Limb (tissue), 2 donors: ENCODE data around the gene ASTN2.

Experiments used
- DNase-seq, 2 donors: peaks; one replicate each; pipeline ENCODE4 v3.0.0-alpha.2; 2016; ENCODE audit errors: extremely low spot score in 2 of 2

The ASTN2 gene

DNA sequence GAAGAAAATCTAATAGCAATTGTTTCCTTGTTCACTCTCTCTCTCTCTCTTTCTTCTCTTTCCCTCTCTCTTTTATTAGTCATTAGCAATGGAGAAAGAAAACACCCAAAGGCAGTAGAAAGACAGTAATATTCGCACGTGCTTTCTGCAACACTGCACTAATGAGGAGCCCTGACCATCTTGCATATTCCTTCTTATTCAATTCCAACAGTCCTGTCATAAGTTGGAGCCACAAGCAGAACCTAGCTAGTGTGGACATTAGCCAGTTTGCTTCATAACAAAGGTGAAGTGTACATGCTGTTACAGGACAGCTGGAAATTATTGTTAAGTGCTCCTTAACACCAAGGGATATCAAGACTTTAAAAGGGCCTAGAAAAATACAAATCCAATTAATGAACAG lies 664.3 kb downstream of the ASTN2 start:
- no peak for DNase-seq

DNA sequence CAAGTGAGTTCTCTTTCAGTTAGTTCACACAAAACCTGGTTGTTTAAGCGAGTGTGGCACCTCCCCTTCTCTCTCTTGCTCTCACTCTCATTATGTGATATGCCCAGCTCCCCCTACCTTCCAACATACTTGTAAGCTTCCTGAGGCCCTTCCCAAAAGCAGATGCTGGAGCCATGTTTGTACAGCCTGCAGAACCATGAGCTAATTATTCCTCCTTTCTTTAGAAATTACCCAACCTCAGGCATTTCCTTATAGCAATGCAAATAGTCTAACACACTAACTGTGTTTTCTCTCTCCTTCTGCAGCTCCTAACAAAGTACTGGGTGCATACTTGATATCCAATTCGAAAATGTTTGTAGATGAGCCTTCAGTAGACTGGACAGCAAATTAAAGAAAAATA lies 665.1 kb downstream of the ASTN2 start:
- DNase-seq, result no peak

DNA sequence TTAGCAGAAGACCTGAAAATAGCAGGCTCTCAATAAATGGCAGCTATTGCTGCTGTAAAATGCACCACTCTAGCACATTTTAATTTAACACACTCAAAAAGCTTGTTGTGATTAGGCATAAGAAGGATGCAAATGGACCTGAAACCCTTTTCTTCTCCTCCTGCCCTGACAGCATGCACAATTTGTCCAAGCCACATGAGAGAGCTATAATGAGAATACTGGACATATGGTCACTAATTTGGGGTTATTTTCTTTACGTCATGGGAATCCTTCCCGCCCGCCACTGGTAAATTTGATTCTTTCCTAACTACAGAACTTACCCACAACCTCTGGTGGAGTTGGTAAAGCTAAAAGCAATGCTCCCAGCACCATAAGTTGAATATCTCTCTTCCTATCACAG lies 665.7 kb downstream of the ASTN2 start:
- DNase-seq, result no peak

DNA sequence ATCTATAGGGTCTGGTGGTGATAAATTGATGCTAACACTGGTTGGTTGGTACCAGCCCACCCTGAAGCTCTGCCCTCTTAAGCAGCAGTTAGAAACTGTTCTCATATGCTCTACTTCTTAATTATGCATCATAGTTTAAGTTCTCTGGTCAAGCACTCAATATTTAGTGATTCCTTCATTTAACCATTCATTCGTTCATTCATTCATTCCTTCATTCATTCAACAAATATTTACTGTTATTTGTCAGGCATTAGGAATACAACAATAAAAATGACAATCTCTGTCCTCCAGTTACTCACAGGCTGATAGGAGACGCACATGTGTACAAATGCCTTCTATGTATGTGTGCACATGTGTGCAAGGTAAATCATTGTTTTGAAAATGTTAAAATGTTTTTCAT lies 673.1 kb downstream of the ASTN2 start:
- DNase-seq, result no peak

DNA sequence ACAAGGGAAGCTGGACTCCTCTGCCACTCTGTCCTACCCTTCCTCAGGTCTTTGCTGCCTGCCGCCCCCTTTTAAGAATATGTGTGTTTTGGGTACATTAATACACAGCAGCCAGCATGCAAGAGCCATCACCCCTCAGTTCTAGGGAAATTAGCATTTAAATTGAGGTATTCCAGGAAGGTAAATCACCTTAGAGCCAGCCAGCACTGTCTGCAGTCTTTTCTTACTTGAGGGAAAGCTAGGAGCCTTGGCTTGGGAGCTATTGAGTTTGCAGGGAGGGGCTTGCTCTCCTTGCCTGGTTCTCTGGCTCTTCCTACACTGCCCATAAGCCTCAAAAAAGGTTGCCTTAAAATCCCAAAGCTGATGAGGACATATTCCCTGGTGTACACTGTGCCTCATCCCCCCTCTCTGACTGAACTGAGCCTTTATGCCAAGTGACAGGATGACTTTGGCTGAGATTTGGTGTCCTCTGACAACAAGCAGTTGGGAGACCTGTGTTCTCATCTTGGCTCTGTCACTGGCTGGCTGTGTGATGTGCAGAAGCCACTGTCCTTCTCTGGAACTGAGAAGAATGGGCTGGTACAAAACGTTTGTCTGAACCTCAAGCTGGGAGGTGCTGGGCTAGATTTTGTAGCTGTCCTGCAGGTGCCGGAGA lies 673.6 kb downstream of the ASTN2 start:
- DNase-seq, result no peak

DNA sequence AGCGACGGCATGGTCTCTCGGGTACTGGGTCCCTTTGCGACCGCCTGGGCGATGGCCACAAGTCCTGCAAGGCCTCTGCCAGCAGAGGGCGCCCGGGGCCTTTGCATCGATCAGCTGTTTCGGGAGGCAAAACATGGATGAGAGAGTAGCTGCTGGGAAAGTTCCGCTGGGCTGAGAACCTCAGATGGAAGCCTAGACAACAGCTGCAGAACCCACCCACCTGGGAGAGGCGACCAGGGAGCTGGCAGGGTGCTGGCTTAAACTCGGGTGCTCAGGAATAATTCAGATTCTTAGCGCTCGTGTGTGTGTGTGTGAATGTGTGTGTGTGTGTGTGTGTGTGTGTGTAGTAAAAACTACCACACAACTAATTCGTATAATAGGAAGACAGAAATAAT lies 677.7 kb downstream of the ASTN2 start:
- peak; percentile 29 to 85 for DNase-seq

DNA sequence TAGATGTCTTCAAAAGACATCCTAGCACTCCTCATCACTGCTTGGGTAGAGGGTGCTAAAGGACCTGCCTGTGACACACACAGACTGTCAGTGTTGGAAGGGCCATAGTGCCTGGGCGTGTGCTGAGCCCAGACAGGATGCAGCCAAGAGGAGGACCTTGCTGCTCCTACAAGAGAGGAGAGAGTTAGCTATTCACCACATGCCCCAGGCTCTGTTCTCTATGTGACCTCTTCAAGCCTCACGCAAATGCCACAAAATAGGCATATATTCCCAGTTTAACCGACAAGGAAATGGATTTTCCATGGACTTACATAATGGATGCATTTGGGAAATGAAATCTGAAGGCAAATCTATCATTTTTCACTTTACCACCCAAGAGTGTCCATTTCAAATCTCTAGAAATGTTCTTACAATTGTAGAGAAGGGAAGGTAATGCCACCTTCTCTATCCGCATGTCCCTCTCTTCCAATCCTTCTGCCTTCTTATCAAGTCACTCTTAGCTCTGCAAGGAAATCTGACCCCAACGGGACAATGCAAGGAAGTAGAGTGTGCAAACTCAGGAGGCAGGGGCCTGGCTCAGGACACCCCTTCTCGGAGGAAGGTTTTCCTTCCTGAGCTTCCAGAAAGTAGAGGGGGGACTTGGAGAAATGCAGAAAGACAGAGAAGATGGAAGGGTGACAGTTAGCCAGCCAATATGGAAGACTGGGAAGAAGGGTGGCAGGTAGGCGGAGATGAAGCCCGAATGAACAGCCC lies 678.3 kb downstream of the ASTN2 start:
- no peak for DNase-seq

DNA sequence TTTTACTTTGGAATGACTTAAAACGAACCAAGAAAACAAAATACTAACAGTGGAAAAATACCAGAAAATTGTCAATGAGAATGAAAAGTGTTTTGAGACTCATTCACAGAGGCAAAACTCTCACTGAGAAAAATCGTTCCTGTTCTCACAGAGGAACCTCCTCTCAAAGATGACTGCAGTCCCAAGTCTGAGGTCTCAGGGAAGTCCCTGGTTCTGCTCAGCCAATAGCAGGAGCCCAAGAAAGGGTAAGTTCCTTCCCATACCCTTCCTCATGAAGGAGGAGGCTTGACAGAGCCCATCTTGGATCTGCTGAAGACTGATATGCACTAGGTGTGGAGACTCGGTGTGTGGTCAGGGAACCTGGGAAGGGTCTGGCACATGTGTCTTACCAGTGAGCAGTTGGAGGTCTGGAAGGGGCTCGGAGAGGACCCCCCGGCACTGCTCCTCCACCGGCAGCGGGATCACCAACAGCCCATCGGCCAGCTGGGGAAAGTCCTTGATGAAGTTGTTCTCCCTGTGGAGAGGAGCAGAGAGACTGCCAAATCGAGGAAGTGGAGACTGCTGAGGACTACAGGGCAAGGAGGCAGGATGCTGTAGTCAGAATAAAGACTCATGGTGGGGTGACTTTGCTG lies 681.7 kb downstream of the ASTN2 start:
- DNase-seq, result no peak

DNA sequence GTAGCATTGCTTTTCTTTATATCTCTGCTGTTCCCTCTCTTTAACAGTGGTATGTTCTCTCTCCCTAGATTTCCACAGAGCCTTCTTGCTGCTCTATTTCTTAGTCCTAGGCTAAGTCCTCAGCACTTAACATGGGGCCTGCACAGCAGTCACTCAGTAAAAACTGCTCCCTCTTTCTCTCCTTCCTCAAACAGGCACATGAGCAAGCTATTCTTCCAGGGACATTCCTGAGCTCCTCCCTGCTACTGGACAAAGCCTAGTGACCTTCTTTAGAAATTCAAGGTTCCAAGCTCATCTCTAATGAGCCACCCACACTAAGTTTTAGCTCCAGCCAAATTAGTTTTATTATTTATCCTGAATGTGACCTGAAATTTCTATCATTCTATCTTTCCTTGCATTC lies 688.3 kb downstream of the ASTN2 start:
- DNase-seq, result no peak

DNA sequence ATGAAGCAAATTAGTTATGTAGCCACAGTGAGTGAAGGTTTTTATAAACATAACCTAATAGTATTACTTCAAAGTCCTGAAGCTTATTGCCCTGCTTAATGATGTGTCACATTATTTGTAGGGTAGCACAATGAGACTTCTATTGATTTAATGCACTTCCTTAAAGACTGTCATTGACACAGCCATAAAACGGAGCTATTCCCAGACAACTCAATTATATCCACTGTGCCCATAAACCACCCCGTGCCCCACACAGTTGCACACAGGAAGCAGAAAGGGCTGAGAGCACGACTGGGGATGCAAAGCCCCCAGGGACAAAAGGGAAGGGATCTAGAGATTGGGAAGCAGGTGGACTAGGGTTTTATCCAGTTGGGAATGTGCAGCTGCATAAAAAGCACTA lies 690.7 kb downstream of the ASTN2 start:
- no peak for DNase-seq

DNA sequence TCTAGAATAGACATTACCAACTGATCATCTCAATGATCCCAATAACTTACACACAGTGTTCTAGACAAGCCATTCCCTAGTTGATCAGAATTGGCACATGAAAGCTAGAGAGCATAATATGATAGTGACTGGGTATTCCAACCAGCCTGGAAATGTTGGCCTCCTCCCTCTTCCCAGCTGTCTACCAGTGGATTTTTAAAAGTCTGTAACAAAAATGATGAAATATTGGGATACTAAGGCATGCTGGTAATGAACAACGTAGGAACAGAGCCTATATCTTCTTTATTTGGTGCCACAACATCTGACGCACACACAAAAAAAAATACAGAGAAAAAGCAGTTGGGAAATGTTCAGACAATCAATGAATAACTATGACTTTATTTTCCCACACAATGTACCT lies 692.9 kb downstream of the ASTN2 start:
- no peak for DNase-seq

DNA sequence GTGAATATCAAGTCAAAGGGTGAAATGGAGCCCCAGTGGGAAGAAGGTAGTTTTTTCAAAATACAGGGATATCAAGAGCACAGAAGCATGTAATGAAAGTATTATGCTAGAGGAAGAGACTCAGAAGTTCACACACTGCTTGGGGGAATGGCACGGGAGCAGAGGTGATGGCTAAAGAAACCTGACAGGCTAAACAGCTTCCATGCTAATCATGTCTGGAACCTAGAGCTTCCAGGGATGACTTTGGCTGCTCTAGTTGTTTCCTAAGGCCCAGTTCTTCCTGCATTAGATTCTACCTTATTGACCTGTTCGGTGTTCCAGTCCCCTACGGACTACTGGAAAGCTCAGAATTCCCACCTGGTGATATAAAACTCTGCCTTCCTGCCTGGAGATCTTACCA lies 693.4 kb downstream of the ASTN2 start:
- no peak for DNase-seq

DNA sequence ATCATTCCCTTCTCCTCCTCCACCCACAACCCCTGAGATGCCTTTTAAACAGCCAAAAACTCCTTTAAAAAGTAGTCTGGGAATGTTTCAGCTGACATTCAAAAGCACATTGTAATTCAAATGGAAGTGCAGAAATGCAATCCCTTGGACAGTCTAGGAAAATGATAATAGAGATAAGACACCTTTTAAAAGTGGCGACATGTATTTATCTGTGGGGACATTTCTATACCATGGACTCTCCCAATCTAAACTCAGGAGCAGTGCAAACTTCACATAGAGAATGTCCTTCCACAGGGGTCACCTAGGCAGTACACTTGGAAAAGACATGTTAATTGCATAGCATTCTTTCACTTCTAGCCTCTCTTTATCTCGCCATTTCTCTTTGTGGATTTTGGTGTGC lies 694.7 kb downstream of the ASTN2 start:
- DNase-seq, result no peak

DNA sequence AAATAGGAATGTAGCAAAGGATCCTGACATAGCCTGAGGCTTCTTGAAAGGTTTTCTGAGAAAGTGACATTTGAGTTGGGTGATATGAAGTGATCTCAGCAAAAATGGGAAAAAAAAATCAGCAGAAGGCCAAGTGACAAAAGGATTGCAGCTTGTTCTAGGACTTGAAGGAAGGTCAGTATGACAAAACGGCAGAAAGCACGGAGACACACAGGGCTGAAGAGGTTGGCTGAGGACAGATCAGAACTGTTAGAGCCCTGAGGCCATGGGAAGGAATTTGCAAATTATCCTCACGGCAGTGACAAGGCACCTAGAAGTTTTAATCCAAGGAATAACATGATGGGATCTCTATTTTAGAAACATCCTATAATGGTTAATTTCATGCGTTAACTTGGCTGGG lies 696.7 kb downstream of the ASTN2 start:
- DNase-seq, result no peak

DNA sequence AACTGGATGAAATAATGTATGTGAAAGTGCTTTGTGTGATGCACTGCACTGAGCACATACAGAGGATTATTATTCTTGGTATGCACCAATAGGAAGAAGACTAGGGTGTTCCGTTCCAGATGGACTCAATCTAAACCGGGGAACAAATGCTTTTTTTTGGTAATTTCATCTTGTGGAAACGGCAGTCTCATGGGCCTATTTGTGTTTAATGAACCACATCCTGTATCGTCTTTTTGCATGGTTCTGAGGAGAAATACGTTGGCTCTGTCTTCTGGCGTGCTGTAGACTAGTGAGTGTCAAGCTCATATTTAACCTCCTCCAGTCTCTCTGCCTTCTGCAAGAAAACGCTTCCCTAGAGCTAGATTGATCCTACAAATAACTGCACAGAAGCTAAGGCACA lies 697.7 kb downstream of the ASTN2 start:
- peak in 1 of 2 donors; percentile 73 for DNase-seq

DNA sequence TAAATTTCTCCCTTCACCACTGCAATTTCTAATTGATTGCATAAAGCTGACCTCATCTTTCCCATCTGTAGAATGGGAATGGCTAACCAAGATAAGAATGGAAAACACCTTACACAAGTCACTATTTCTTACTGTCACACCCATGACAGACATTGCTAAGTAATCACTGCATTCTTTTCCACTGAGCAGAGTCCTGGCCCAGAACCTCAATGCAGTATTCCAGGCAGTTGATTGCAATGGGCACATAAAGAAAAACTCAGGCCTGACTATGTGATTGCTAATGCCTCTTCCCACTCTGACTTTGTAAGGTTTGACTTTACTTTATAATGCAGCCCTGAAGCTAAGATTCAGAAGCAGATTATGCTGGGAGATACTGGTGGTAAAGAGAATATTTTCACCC lies 698.4 kb downstream of the ASTN2 start:
- DNase-seq, result no peak

DNA sequence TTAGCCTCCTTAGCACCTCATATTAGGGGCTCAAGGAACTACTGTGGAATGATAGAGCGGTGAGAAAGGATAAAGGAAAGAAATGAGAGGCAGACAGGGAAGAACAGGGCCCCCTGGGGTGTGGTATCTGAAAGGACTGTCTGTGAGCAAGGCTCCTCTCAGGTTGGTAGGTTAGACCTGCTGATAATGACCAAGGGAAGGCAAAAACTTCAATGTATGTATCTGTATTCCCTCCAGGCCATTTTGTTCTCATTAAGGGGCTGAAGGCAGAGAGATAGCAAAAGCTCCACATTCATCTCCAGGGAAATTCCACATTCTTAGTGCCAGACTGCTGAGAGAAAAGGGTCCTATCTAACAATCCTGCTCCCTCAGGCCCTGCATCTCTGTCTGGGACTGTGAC lies 699.1 kb downstream of the ASTN2 start:
- no peak for DNase-seq

DNA sequence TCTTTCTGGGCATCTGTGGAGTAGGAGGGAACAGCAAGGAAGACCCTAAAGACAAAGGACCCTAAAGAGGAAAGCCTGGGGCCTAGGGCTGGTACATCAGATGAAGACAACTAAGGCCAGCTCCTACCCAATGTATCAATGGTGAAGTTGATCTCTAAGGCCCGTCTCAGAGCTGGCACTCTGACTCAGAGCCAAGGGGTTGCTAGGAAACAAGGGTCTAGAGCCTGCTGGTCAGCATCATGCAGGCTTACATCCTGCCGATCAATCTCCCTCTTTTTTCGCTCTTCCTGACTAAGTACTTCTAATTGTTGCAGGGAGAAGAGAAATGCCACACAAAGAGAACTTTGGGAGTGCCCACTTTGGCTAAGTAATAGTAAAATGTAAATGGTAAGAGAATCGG lies 701.6 kb downstream of the ASTN2 start:
- DNase-seq, result no peak

DNA sequence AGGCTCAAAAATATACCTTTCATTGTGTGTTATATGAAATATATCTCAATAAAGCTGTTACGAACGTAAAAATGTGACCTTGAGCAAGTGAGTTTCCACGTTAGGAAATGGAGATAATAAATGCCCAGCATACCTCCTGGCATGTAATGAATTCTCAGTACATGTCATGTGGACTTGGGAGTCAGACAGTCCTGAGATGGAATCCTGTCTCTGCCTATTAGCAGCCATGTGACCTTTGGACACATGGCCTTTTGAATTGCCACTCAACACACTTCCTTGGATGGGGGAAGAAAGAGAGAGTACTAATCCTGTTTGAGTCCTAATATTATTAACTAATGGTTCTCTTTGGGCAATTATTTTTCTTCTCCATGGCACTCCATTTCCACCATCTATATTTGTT lies 702.1 kb downstream of the ASTN2 start:
- no peak for DNase-seq

DNA sequence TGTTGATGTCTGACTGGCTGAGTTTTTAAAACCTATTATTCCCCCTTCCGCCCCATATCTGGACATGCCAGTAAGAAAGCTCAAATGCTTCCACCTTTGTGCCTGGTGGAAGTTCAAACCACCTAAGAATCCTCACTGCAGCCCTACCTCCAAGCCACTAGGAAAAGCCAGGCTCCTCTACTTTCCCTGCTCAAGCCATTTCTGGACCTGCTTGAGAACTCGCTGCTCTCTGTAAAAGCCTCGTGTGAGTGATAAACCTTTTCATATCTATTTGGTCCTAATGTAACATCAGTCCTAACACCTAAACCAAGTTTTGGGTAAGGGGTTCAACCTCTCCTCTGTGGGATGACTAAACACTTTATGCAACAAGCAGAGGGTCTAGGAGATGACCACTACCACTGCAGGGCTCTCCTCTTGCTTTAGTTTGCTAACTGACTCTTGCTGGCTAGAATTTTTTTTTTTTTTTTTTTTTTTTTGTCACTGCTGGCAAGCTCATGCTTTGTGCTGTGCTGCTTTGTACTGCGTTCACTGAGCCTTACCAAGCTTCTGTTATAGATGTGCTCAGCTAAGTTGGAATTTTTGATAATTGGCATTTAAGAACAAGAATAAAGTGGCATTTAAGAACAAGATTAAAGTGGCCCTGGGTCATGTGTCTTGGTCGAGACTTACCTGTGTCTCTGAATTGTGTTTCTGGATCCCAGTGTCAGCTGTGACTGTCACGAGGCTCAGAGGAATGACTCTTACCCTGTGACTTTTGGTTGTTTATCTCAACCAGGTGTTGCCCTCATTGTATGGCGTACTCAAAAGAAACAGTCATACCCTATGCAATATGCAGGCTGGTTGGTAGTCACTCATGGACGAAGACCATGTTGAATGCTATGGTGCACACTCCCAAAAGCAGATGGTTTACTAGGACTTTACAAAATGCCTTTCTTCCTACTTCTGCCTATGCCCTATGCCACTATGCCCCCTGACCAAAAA lies 708.3 kb downstream of the ASTN2 start:
- DNase-seq, result no peak

DNA sequence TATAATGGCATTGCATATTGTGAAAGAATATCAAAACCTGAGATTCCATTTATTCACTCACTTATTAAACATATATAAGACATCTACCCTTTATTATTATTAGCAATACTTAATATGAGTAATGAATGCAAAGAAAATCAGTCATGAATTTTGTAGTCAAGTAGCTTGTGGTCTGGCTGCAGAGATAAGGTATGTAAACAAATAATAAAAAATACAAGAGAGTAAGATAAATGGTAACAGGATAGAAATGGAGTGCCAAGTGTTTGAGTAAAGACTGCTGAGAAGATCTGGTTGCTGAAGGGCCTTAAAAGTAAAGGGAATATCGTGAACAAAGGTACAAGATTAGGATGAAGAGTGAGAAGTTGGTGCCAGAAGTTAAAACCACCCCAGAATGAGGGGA lies 709.3 kb downstream of the ASTN2 start:
- no peak for DNase-seq

DNA sequence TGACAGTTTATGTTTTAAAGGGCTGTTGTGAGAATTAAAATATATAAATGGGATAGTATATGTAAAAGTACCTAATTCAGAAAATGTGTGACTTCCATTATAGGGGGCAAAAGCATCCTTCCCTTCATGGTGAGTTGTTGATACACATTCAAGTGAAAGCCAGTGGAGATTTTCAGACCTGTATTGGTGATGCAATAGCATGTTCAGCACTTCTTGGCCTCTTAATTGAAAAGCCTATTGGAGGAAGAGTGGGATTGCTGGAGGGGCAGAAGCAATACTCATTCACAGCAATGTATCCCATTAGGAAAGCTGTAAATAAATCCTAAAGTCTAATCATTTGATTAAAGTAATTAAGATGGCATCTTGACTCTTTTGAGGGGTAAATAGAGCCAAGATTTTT lies 710.4 kb downstream of the ASTN2 start:
- DNase-seq, result no peak
